DMS 273 (cell line): Measurements from ENCODE around the gene ABCB6.
A peak's percentile ranks its signal among the peaks of the same experiment; 100 is the strongest.

Source experiments
- DNase-seq: peaks from one replicate; lab custom pipeline; 2025; ENCODE audit not compliant: unreplicated experiment; lab: John Stamatoyannopoulos, UW

The ABCB6 gene

DNA sequence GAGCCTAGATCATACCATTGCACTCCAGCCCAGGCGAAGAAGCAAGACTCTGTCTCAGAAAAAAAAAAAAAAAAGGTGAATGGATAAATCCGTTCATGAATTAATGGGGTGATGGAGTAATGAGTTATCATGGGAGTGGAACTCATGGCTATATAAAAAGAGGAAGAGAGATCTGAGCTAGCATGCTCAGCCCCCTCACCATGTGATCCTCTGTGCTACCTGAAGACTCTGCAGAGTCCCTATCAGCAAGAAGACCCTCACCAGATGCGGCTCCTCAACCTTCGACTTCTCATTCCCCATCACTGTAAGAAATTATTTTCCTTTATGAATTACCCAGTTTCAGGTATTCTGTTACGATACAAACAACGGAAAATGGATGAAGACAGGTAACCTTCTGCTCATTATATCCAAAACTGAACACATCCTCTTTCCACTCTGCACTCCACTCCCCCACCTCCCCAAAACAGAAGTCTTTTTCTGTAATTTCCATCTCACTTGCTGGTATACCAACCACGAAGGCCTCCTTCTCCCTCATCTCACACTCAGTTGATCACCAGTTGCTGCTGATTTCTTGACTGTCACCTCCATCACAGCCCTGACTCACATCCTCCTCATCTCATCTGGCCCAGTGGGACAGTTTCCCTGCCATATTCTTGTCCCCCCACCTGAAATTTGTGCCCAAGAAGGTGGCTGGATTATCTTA lies 31.9 kb downstream of the ABCB6 start:
- DNase-seq, result no peak

DNA sequence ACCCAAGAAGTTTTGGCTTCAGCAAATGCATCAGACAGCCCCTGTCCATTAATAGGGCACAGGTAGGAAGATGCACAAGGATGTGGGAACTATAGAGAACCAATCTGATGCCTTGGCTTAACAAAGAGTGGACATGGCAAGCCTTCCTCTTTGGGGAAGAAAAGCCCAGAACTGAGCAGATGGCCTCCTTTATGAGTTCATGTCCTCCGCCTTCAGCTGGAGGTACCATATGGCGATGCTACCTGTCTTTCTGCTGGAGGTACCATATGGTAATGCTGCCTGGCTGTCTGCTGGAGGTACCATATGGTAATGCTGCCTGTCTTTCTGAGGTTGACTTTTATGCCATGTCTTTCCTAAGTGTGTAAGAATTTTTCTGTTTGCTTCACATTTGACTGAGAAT lies 34.6 kb downstream of the ABCB6 start:
- DNase-seq, result peak; percentile 95

DNA sequence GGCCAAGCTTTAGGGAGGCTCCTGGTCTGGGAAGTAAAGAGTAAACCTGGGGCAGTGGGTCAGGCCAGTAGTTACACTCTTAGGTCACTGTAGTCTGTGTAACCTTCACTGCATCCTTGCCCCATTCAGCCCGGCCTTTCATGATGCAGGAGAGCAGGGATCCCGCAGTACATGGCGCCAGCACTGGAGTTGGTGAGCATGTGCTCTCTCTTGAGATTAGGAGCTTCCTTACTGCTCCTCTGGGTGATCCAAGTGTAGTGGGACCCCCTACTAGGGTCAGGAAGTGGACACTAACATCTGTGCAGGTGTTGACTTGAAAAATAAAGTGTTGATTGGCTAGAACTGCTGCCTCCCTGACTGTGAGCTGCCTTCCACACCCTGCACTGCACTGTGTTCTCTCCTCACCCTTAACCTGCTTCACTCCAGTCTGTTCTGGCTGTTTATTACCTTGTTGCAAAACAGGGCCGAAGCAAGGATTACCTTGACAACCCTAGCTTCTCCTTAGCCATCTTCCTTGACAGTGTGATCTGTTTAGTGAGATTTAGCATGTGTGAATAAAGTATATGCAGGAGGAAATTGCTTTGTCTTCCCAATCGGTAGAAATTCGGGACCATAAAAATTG lies 35.5 kb downstream of the ABCB6 start:
- no peak for DNase-seq

DNA sequence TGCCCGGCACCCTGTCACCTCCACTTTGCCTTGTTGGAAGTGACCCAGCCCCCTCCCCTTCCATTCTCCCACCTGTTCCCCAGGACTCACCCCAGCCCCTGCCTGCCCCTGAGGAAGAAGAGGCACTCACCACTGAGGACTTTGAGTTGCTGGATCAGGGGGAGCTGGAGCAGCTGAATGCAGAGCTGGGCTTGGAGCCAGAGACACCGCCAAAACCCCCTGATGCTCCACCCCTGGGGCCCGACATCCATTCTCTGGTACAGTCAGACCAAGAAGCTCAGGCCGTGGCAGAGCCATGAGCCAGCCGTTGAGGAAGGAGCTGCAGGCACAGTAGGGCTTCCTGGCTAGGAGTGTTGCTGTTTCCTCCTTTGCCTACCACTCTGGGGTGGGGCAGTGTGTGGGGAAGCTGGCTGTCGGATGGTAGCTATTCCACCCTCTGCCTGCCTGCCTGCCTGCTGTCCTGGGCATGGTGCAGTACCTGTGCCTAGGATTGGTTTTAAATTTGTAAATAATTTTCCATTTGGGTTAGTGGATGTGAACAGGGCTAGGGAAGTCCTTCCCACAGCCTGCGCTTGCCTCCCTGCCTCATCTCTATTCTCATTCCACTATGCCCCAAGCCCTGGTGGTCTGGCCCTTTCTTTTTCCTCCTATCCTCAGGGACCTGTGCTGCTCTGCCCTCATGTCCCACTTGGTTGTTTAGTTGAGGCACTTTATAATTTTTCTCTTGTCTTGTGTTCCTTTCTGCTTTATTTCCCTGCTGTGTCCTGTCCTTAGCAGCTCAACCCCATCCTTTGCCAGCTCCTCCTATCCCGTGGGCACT lies 36.2 kb downstream of the ABCB6 start:
- DNase-seq, result peak; percentile 24

DNA sequence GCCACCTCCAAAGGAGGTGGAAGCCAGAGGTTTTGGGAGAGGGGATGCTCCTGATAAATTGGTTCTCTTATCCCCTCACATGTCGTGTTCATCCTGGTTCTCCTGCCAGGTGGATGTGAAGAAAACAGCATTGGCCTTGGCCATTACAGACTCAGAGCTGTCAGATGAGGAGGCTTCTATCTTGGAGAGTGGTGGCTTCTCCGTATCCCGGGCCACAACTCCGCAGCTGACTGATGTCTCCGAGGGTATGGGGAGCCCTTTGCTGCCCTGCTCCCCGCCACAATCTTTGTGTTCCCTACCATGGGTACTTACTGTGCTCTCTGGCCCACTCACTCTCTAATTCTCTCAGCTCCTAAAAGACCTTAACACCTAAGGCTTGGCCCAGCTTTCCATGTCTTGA lies 37.2 kb downstream of the ABCB6 start:
- DNase-seq, result no peak

DNA sequence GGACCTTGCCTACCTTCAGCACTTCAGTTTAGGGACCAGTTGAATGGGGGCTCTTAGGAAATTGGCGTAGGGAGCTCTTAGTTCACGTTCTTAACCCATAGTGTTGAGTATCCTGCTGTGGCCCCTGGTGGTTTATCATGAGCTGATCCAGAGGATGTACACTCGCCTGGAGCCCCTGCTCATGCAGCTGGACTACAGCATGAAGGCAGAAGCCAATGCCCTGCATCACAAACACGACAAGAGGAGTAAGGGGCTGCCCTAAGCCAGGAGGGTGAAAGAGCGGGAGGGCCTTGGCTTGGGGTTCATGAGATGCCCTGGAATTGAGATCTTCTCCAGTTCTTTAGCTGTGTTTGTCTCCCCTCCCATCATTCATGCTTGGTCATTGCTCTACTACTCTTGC lies 37.8 kb downstream of the ABCB6 start:
- DNase-seq, result no peak

DNA sequence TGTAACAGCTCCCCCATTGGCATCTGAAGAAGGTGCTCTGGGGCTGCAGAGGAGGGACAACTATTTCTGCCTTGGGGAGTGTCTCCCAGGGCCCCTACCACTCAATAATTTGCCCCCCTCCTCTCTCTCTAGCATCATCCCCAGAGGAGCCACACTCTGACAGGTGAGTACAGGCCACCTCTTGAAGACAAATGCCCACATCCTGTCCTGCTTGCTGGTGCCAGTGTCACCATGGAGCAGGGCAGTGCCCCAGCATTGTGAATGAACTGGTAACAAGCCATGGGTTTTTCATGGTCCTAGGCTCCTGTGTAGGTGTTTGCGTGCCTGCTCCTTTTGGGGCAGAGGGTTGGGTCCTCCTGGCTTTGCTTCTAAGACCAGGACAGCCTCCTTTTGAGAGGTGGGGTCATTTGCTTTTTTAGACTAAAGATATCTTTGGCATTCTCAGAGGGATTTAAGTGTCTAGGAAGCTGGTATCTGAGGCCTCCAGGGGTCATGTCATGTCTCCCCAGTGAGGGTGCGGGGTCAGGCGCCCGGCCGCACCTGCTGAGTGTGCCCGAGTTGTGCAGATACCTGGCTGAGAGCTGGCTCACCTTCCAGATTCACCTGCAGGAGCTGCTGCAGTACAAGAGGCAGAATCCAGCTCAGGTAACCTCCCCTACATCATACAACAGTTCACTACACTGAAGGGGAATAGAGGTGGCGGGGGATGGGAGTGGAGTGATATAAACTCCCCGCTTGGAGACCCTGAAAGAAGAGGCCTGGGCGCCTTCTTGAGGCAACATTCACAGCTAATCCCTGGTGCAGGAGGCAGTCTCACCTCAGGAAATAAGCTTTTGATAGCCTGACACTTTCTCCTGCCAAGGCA lies 38.9 kb downstream of the ABCB6 start:
- no peak for DNase-seq

DNA sequence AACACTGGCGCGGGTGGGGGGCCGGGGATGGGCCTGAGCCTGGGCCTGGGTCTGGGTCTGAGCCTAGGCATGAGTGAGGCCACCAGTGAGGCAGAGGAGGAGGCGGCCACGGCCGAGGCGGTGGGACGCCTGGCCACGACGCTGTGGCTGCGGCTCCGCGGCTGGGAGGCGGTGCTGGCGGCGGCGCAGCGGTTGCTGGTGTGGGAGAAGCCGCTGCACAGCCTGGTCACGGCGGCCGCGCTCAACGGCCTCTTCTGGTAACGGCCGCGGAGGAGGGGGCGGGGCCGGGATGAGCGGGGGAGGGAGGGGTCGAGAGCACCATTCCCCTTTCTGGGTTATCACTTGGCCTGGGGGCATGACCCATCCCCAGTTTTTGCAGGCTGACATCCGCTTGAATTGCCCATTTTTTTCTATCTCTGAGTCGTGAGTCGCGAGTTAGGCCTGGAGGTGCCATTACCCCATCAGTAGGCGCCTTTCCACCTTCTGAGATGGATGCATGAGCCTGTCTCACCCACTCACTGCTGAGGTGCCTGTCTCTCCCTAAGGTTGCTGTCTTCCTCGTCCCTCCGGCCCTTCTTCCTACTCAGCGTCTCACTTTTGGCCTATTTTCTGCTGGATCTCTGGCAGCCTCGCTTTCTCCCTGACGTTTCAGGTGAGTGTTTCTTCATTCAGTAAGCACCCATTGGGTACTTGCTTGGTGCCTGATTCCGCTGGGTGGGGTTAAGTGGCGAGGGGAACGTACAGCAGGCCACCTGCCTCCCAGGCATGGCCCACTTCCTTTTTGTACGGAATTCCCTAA lies 40.2 kb downstream of the ABCB6 start:
- peak; percentile 70 for DNase-seq

DNA sequence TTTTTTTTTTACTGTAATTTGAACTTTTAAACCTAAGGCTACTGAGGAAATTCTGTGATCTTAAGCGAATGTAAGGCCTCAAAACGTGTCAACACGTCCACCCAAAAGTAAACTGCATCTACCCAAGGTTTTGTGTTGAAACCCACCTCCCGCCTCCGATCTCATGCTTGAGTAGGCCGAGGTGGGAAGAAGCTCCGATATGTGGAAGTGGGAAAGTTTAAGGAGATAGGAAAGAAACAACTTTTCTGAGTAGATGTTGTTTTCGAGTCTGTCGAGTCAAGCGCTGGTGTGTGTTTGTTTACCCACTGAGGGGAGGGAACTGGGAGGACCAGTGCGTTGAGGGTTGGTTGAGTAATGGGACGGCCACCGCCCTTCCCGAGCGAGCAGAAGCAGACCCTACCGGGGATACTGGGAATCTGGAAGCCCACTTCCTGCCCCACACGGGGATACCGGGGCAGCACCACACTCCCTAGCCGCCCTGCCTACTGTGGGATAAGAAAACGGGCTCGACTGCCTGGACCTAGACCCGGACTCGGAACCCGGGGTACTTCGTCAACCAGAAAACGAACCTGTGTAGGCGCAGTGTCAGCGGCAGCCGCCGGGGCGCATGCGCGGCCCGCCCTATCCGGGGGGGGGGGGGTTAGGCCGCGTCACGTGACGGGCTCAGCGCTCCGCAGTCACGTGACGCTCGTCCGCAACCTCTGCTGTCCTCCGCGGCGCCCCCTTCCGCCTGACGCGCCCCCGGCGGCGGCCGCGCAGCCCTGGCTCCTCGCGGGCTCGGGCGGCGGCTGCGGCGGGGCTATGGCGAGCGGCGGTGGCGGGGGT lies 41.0 kb downstream of the ABCB6 start, which contains the start of gene RETREG2:
Gene RETREG2 (plus strand): TSS at position 724 of the 825 bp plus-strand sequence. CDS start 78 bp downstream, at position 802.
- peak; percentile 94 for DNase-seq

DNA sequence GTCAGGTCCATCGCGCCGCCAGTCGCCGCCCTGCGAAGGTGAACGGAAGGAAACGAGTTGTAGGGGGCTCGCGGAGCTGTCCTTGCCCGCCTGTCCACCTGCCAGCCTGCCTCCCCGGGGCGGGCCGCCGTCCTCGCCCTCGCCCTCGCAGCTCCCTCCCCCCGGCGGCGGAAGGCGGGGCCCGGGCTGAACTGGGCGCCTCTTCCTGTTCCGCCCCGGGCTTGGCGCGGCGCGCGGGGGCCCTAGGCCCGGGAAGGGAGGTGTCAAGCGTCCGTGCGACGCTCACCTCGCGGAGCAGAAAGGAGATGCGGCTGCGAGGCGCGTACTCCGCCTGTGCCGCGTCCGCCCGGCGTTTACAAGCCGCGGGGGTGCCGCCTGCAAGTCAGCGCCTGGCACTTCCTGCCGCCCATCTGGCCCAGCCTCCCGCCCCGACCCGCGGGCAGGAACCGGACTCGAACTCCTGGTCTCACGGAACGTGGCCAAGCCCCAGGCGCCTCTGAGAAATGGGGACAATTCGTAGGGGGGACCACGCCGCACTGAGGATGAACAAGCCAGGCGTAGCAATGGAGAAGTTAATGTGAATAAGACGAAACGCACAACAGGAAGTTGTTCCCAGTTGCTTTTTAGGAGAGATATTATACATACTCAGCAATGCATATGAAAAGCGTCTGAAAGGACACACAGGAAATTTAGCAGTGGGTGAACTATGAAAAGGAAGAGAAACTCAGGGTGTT lies 41.8 kb downstream of the ABCB6 start, which contains the start of gene CNPPD1:
Gene CNPPD1 (minus strand): TSS at position 108 of the 734 bp plus-strand sequence. CDS start 97 bp downstream, at position 11.
- peak; percentile 95 for DNase-seq

DNA sequence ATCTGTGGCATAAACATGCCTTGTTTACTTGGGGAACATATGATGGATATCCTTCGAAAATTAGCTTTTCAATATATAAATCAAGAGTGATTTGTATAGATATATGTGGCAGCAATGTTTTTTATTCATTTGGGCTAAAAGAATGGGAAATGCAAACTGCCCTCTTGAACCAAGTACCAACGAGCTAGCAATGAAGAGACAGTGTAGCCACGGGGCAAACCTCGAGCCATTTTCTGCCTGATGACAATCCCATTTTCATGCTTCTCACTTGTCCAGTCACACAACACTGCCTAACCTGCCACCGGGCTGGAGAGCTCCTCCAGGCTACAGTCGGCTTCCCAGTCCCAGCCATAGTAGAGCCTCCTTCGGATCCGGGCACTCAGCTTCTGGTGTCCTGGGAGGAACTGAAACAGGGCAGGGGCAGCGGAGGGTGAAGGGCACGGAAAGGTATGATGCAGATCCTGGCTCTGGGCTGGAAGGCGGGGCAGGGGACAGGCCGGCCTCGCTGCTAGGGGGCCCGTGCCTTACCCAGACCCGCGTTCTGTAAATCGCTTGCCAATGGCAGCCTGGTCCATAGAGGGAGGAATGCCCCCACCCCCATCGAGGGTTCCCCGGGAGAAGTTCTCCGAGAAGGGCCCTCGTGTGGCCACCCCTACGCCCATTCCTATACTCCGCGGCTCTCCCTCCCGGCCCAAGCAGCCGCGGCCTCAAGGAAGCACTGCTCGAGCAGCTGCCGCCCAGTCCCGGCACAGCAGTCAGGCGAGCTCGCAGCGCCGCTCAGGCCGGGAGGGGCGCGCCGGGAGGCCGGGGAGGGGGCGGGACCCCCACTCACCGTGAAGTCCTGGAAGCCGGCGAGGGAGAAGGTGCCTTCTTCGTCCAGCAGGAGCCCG lies 42.6 kb downstream of the ABCB6 start:
- DNase-seq, result peak; percentile 72

DNA sequence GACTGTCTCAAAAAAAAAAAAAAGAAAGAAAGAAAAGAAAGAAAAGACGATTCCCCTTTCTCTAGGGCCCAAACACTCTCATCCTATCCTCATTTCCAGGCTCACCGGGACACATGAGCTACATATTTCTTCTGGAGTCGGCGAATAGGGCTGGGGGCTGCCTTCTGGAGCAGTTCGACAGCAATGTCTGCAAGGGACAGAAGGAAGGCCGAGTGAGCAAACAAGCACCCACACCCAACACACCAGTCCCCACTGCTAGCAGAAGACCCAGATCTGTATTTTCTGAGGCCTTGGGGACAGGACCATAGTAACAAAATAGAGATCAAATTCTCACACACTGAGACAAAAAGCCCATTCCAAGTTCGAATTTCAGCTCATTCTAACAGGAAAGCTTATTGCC lies 43.3 kb downstream of the ABCB6 start:
- no peak for DNase-seq

DNA sequence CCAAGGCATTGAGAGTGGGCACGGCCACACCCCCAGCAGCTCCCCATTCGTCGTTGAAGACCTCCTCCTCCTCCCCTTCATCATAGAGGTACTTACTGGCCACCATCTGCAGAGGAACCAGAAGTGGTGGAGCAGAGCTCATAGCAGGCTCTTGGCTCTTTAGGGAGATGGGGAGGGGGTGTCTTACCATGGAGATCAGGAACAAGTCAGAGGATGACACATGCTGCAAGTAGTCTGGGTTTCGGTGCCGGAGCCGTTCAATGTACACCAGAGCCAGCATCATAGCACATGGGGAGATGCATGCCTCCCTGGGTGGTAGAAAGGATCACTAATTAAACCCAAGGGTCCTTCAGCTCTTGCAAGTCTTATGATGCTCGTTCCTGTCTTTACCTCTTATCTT lies 44.0 kb downstream of the ABCB6 start:
- DNase-seq, result no peak

DNA sequence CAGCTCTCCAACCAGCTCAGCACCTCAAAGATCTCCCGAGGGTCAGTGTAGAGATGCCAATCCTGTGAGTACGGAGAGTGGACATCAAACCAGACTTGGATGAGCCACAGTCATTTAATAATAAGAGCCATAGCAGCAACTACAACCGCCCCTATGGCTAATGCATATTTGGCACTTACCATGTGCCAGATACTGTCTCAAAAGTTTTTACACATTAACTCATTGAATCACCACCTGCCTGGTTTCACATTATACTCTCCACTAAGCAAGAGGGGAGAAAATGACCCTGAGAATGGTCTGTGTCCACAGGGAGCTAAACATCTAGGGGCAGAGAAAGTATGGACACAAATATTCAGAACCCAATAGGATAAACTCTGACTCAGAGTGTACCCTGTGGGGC lies 44.6 kb downstream of the ABCB6 start:
- DNase-seq, result no peak

DNA sequence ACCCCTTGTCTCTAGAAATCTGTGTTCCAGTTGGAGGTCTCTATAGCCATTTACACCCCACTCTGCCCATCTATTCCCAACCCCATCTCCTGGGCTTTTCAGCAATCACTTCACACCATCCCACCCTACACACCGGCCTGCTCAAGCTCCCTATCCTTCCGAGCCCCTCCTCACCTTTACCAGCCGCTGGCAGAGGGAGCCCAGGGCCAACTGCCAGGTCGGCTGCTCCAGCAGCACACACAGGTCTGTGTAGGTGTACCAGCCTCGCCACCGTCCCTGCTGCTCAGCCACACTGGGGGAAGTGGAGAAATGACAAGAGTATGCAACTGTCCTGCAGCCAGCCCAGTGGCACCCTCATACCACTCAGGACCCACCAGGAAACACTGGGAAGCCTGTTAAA lies 45.6 kb downstream of the ABCB6 start:
- DNase-seq, result no peak

DNA sequence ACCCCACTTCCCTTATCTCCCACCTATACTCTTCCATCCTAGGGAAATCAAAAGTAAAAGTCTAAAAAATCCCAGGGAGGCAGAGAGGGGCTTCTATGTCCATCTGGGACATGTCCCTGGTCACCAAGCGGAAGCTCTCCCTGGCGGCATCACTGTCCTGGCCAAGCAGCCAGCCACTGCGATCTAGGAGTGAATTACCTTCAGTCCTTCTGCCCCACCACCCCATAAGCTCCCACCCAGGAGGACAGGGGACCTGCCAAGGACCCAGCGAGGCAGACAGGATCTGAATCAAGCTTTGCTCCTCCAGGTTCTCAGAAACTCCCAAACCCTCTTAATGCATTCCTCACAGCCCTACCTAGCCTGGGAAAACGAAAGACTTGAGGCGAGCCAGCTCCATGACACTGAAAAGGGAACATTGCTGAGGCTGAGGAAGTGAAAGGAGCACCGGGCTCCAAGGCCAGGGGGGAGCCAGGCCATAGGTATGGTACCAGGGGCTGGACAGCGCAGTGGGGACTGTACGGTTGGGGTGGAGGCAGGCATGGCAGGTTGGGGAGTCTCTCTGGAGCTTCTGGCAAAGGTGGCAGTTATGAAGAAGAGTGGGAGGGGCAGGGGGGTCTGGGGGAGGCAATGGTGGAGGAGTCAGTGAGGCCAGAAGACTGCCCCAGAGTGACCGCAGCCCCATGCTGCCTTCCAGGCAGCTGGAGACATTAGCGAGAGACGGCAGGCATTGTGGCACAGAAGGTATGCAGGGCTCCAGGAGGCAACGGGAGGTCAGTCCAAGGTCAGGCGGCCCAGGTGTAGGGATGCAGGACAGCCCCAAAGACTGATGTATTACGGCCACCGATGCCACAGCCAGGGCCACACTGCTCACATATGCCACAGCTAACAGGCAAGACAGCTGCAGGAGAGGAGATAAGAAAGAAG lies 46.3 kb downstream of the ABCB6 start:
- no peak for DNase-seq
